ENCODE results near the gene LRRK1. TPM values are rescaled to one million over a fixed set of nuclear protein-coding genes. Genes with fewer than 3 reads are reported as not detected.

The LRRK1 gene
- total and polyA plus RNA-seq, 12 donors, result 1.5 to 8.1 (median 2.0) TPM

- Histone ChIP-seq H3K27ac (no peak overlapping the region), H3K4me1 (peaks cover 0 to 12% (median 9%) of the 10 kb centered on the region in 9 donors), H3K36me3 (peaks cover 0 to 4% (median 0%) of the 10 kb centered on the region in 9 donors), H3K4me3 (peak overlapping the region in 9 of 10 donors; percentile 15 to 43 (median 35)), H3K27me3 (peaks cover 10 to 63% (median 38%) of the 10 kb centered on the region in 7 donors), H3K9me3 (peaks cover 0 to 10% (median 0%) of the 10 kb centered on the region in 11 donors)
- WGBS, 2 donors, result 8 to 16% methylated on average over 88 to 90 of the region's 90 CpGs
- ATAC-seq (peak in 2 of 8 donors; percentile 16 to 23), DNase-seq (no peak)
- no peak for TF ChIP-seq CTCF (IDR thresholded peaks at IDR 0.05)
- intact Hi-C loops (cut with DNase I), result no loop called here
These were observed 54.4 kb downstream of the LRRK1 start for GRCh38 chr15:100973351-100974111.

GRCh38 chr15:100975043-100975442, 55.9 kb downstream of the LRRK1 start:
- H3K36me3 ChIP-seq, result peaks cover 0 to 4% (median 0%) of the 10 kb centered on the region in 9 donors
- H3K27me3 ChIP-seq, result peaks cover 10 to 63% (median 38%) of the 10 kb centered on the region in 7 donors
- intact Hi-C loops (cut with DNase I), result no loop called here
- TF ChIP-seq CTCF (IDR thresholded peaks at IDR 0.05), result no peak
- H3K9me3 ChIP-seq, result peaks cover 0 to 12% (median 0%) of the 10 kb centered on the region in 11 donors
- WGBS, 2 donors, result 77 to 78% methylated on average over 4 of the region's 4 CpGs
- ATAC-seq (no peak), DNase-seq (no peak)
- no peak overlapping the region for H3K4me3 ChIP-seq
- no peak overlapping the region for H3K27ac ChIP-seq
- peaks cover 0 to 12% (median 9%) of the 10 kb centered on the region in 9 donors for H3K4me1 ChIP-seq

- Histone ChIP-seq H3K9me3 (peaks cover 0 to 10% (median 0%) of the 10 kb centered on the region in 11 donors), H3K27me3 (peaks cover 0 to 21% (median 0%) of the 10 kb centered on the region in 7 donors), H3K36me3 (peaks cover 0 to 17% (median 0%) of the 10 kb centered on the region in 9 donors), H3K27ac (no peak overlapping the region), H3K4me3 (no peak overlapping the region), H3K4me1 (no peaks in the 10 kb centered on the region)
- DNase-seq (no peak), ATAC-seq (no peak)
- 80 to 93% methylated on average over 4 of the region's 4 CpGs for WGBS, 2 donors
- TF ChIP-seq CTCF (IDR thresholded peaks at IDR 0.05), result no peak
- intact Hi-C loops (cut with DNase I), result no loop called here
These were observed 61.4 kb downstream of the LRRK1 start for GRCh38 chr15:100980410-100981046.

GRCh38 chr15:100981086-100981485, 61.9 kb downstream of the LRRK1 start:
- Histone ChIP-seq H3K9me3 (peaks cover 0 to 10% (median 0%) of the 10 kb centered on the region in 11 donors), H3K4me3 (no peak overlapping the region), H3K4me1 (no peaks in the 10 kb centered on the region), H3K27me3 (peaks cover 0 to 16% (median 0%) of the 10 kb centered on the region in 7 donors), H3K36me3 (peaks cover 0 to 17% (median 0%) of the 10 kb centered on the region in 9 donors), H3K27ac (no peak overlapping the region)
- no peak for TF ChIP-seq CTCF (IDR thresholded peaks at IDR 0.05)
- 81 to 86% methylated on average over 4 of the region's 4 CpGs for WGBS, 2 donors
- intact Hi-C loops (cut with DNase I), result no loop called here
- DNase-seq, result no peak
- no peak for ATAC-seq

All from heart right ventricle (tissue), 16 donors.